HepG2 (cell line): ENCODE measurements around the gene PHRF1. TPM values are rescaled to one million over a fixed set of nuclear protein-coding genes. Genes with fewer than 3 reads are reported as not detected.

Experiments
- ATAC-seq: fragments of 200-7000 bp; cut with Tn5 transposase; 3 replicates; pipeline ENCODE4 v1.9.1; 2020; ENCODE audit warnings: mild to moderate bottlenecking, moderate library complexity
- BruUV-seq: library from RNA; stranded (reverse); fragments of 400-500 nt; replicated peaks from 2 replicates; lab custom pipeline; 2021; lab: Mats Ljungman, UMichigan
- CTCF ChIA-PET: fragments of 300-600 bp; formaldehyde crosslinking; extraction: SDS; loops from one replicate; lab custom pipeline; 2021; ENCODE audit warnings: low total read pairs, inconsistent platforms, low intra/inter-chr PET ratio; lab: Yijun Ruan, JAX
- POLR2A ChIA-PET: fragments of 350-600 bp; sonication (Branson Sonifier 250); formaldehyde crosslinking; loops from one replicate; lab custom pipeline; 2020; ENCODE audit warnings: antibody characterized with exemption, inconsistent platforms; lab: Yijun Ruan, JAX
- DNase-seq: peaks from one replicate; pipeline ENCODE4 v3.0.0-alpha.2; 2015; ENCODE audit warnings: low spot score
- FAIRE-seq: peaks from 3 replicates; lab custom pipeline; 2011; peaks lifted over from hg19 to GRCh38; lab: Jason Lieb, UNC
- H2AFZ ChIP-seq: one replicate; pipeline ENCODE4 v1.6.1; 2011; ENCODE audit warnings: low read length, inconsistent platforms
- H3K27ac ChIP-seq: fragments of 300-600 bp; 3 replicates; pipeline ENCODE4 v1.8.0; 2011; ENCODE audit warnings: mixed run types, mild to moderate bottlenecking, mixed read lengths, low read length, inconsistent platforms; ENCODE audit not compliant: insufficient read depth; ENCODE audit errors: extremely low read length
- H3K27me3 ChIP-seq, 2 experiments: fragments of 200-600 bp in 1 of 2; 2 replicates in 1 of 2; 3 replicates in 1 of 2; pipeline versions ENCODE4 v1.6.0 to v1.8.0; 2011; ENCODE audit warnings: low read length in 2 of 2, mild to moderate bottlenecking in 2 of 2, moderate library complexity in 2 of 2, inconsistent platforms in 1 of 2; ENCODE audit not compliant: insufficient read depth in 2 of 2, control insufficient read depth in 1 of 2
- H3K36me3 ChIP-seq, 2 experiments: fragments of 200-600 bp in 1 of 2; replicated peaks in 1 of 2; 2 replicates in 1 of 2; 3 replicates in 1 of 2; pipeline versions ENCODE4 v1.5.1 to v1.8.0; 2011; ENCODE audit warnings: low read length in 2 of 2, inconsistent platforms in 1 of 2; ENCODE audit not compliant: insufficient read depth in 2 of 2, control insufficient read depth in 1 of 2
- H3K4me1 ChIP-seq: 2 replicates; pipeline ENCODE4 v1.5.1; 2012; ENCODE audit warnings: low read length, inconsistent platforms; ENCODE audit not compliant: insufficient read depth
- H3K4me2 ChIP-seq: 2 replicates; pipeline ENCODE4 v1.6.0; 2011; ENCODE audit warnings: low read depth, low read length, inconsistent platforms
- H3K4me3 ChIP-seq, 3 experiments: fragments of 200-600 bp in 1 of 3; sonication (generic), shearing (Covaris generic) in 1 of 3; replicated peaks in 1 of 3; 2 replicates each; pipeline ENCODE4 v1.5.1; 2011 to 2016; ENCODE audit warnings: low read length in 3 of 3, inconsistent platforms in 2 of 3, low read depth in 2 of 3, mild to moderate bottlenecking in 2 of 3, control low read depth in 1 of 3, mixed read lengths in 1 of 3; ENCODE audit not compliant: insufficient read depth in 1 of 3
- H3K79me2 ChIP-seq: one replicate; pipeline ENCODE4 v1.6.1; 2011; ENCODE audit warnings: low read length, inconsistent platforms; ENCODE audit not compliant: insufficient read depth
- H3K9ac ChIP-seq: 2 replicates; pipeline ENCODE4 v1.6.0; 2011; ENCODE audit warnings: mild to moderate bottlenecking, low read depth, low read length, inconsistent platforms; ENCODE audit not compliant: insufficient read depth
- H3K9me3 ChIP-seq: 2 replicates; pipeline ENCODE4 v1.5.1; 2012; ENCODE audit warnings: mild to moderate bottlenecking, low read length
- H4K20me1 ChIP-seq: 2 replicates; pipeline ENCODE4 v1.6.0; 2011; ENCODE audit warnings: inconsistent platforms, mild to moderate bottlenecking, low read length, moderate library complexity; ENCODE audit not compliant: insufficient read depth
- AGO1 ChIP-seq: fragments of 200-400 bp; formaldehyde crosslinking; IDR thresholded peaks from 2 replicates; pipeline ENCODE4 v1.6.1; 2017; ENCODE audit warnings: mild to moderate bottlenecking, low read depth, low read length, moderate library complexity; ENCODE audit not compliant: poor library complexity, severe bottlenecking
- ATF7-NPFF ChIP-seq: sonication (generic); formaldehyde crosslinking; IDR thresholded peaks from 2 replicates; pipeline ENCODE4 v1.8.1; 2023; ENCODE audit warnings: mild to moderate bottlenecking, low read depth, missing genetic modification reagents, moderate library complexity
- HOXA9 ChIP-seq: sonication (generic); formaldehyde crosslinking; IDR thresholded peaks from 2 replicates; pipeline ENCODE4 v1.8.1; 2022; ENCODE audit warnings: missing genetic modification reagents, mild to moderate bottlenecking, moderate library complexity, borderline replicate concordance
- KDM5B ChIP-seq: sonication (generic); formaldehyde crosslinking; IDR thresholded peaks from 2 replicates; pipeline ENCODE4 v1.4.0; 2020; ENCODE audit warnings: missing genetic modification reagents, mild to moderate bottlenecking, borderline replicate concordance
- POLR2A ChIP-seq, 2 experiments: IDR thresholded peaks; 2 replicates each; pipeline ENCODE4 v1.6.1; 2011; ENCODE audit warnings: low read depth in 2 of 2, low read length in 2 of 2, mild to moderate bottlenecking in 1 of 2, moderate library complexity in 1 of 2; ENCODE audit not compliant: insufficient read depth in 1 of 2
- RBM39 ChIP-seq: fragments of 200-400 bp; formaldehyde crosslinking; IDR thresholded peaks from one replicate; pipeline ENCODE4 v1.6.1; 2018; ENCODE audit warnings: antibody characterized with exemption, mild to moderate bottlenecking, low read depth, low read length; ENCODE audit not compliant: poor library complexity, severe bottlenecking
- SALL1 ChIP-seq: sonication (generic); formaldehyde crosslinking; IDR thresholded peaks from 2 replicates; pipeline ENCODE4 v1.8.0; 2022; ENCODE audit warnings: mild to moderate bottlenecking, missing genetic modification reagents
- SOX6 ChIP-seq, 2 experiments: fragments of 450-650 bp in 1 of 2; sonication (generic) in 1 of 2; formaldehyde crosslinking in 1 of 2; IDR thresholded peaks; 2 replicates each; pipeline versions ENCODE4 v1.4.0 to v1.6.1; 2017 to 2020; ENCODE audit warnings: antibody characterized with exemption in 1 of 2, mild to moderate bottlenecking in 1 of 2, missing genetic modification reagents in 1 of 2
- ZFY ChIP-seq: sonication (generic); formaldehyde crosslinking; IDR thresholded peaks from 2 replicates; pipeline ENCODE4 v1.4.0; 2020; ENCODE audit warnings: missing genetic modification reagents
- ZIK1 ChIP-seq: sonication (generic); formaldehyde crosslinking; IDR thresholded peaks from 2 replicates; pipeline ENCODE4 v1.5.0; 2020; ENCODE audit warnings: mild to moderate bottlenecking, low read depth, missing genetic modification reagents, borderline replicate concordance
- ZNF280B ChIP-seq: sonication (generic); formaldehyde crosslinking; IDR thresholded peaks from 2 replicates; pipeline ENCODE4 v1.5.0; 2020; ENCODE audit warnings: missing genetic modification reagents, mild to moderate bottlenecking, borderline replicate concordance
- ZNF687 ChIP-seq: sonication (generic); formaldehyde crosslinking; IDR thresholded peaks from 2 replicates; pipeline ENCODE4 v1.5.1; 2020; ENCODE audit warnings: mild to moderate bottlenecking, missing genetic modification reagents, moderate library complexity
- WGBS: methylation state at CpG from one replicate; pipeline ENCODE4 v1.1.6; 2017; ENCODE audit warnings: low lambda C conversion rate; 5-methylcytosine and 5-hydroxymethylcytosine counted together
- in situ Hi-C: cut with HindIII; loops from 2 replicates; pipeline ENCODE4 v1.10.0; 2017; ENCODE audit warnings: low pct_unique_long_range_greater_than_20kb; ENCODE audit not compliant: extremely low pct_ligation_motif_present
- intact Hi-C: fragments of 100-400 bp; cut with micrococcal nuclease; formaldehyde crosslinking; loops from one replicate; pipeline ENCODE4 v1.10.0; 2022; ENCODE audit not compliant: unreplicated experiment
- polyA plus RNA-seq, 8 experiments: library from polyadenylated mRNA; depleted of rRNA in 3 of 8; stranded (reverse) in 7 of 8; unstranded in 1 of 8; fragments of >200 nt; fragmentation: Illumina TruSeq in 4 of 8; extraction: Trizol in 4 of 8; gene quantifications; 2 replicates each; pipeline versions ENCODE4 v1.2.1 to v1.2.3, GENCODE V29; 2011 to 2016; ENCODE audit warnings: low read depth in 4 of 8, missing spikeins in 1 of 8, mixed read lengths in 1 of 8; ENCODE audit not compliant: insufficient read depth in 1 of 8
- total RNA-seq, 5 experiments: library from RNA; depleted of rRNA; stranded (reverse); fragments of >200 nt; fragmentation: Illumina TruSeq; extraction: Trizol; gene quantifications; 2 replicates each; pipeline ENCODE4 v1.2.3, GENCODE V29; 2016; ENCODE audit warnings: low read depth in 1 of 5

Gene PHRF1
- total and polyA plus RNA-seq, 2 of the 13 experiments (the other 11 are each of a cell fraction or from before 2014, with no cell fraction given), result 8.2 to 16.7 TPM

- TF ChIP-seq POLR2A (IDR thresholded peaks at IDR 0.05; ENCODE audit: insufficient read depth in 1 of 2, low read depth in 2 of 2, low read length in 2 of 2), result no peak
Observed at GRCh38 chr11:539971-540481, 36.2 kb upstream of the PHRF1 start (continued).

- no peaks in the 10 kb centered on the region for H4K20me1 ChIP-seq
- H3K36me3 ChIP-seq, result no peaks in the 10 kb centered on the region
- no peak for DNase-seq
- ATAC-seq, result peak; percentile 9
- BruUV-seq, result no TSS peak
- peaks cover 6 to 26% of the 10 kb centered on the region in 2 experiments; a peak in 4 of 5 replicates for H3K27me3 ChIP-seq
- no peaks in the 10 kb centered on the region for H3K79me2 ChIP-seq
- H3K9ac ChIP-seq, result peak overlapping the region; percentile 36; the same call in 1 of the 2 replicates
- peak overlapping the region; percentile 66 for H3K4me2 ChIP-seq
- POLR2A ChIA-PET, result interaction anchor here (1.4 kb wide), 1 partner anchor 10 kb away, joined by 4 read pairs; no protein-coding TSS in a partner anchor
- CTCF ChIA-PET, result no interaction called here
- intact Hi-C loops, result no loop called here
- H3K4me3 ChIP-seq, result peak overlapping the region in 2 of 3 experiments; percentile 5 to 55; a peak in 3 of 6 replicates
- FAIRE-seq, result no peak
- H3K9me3 ChIP-seq, result no peaks in the 10 kb centered on the region
- H3K4me1 ChIP-seq, result peaks cover 87% of the 10 kb centered on the region
- in situ Hi-C loops, result no loop called here
- H2AFZ ChIP-seq, result no peak overlapping the region
- no peak overlapping the region for H3K27ac ChIP-seq
- WGBS, result no CpG with 5 or more reads among the region's 23 CpGs
- TF ChIP-seq ZNF280B (CRISPR knock-in tag), result no peak
- peak; percentile 24 for TF ChIP-seq ZNF687
- peak; percentile 51; the same call in 1 of the 2 replicates for TF ChIP-seq KDM5B (CRISPR knock-in tag)
- TF ChIP-seq AGO1, result peak; percentile 18
- 0 out of 2 replicates have a peak, but pooled peaks have one; percentile 25 for TF ChIP-seq ZIK1 (CRISPR knock-in tag)
- TF ChIP-seq ZFY (CRISPR knock-in tag), result peak; percentile 21; the same call in 1 of the 2 replicates
- TF ChIP-seq SOX6 (IDR thresholded peaks at IDR 0.05), result no peak
- peak; percentile 15; the same call in 1 of the 2 replicates for TF ChIP-seq SOX6 (CRISPR knock-in tag; IDR thresholded peaks at IDR 0.05)
- no peak for TF ChIP-seq HOXA9 (CRISPR knock-in tag)
- TF ChIP-seq ATF7-NPFF (CRISPR knock-in tag), result 0 out of 2 replicates have a peak, but pooled peaks have one; percentile 27
- peak; percentile 28 for TF ChIP-seq RBM39
- TF ChIP-seq SALL1 (CRISPR knock-in tag), result peak; percentile 12; the same call in 1 of the 2 replicates
Observed at GRCh38 chr11:540583-541432, 35.5 kb upstream of the PHRF1 start.
